B cell (primary cell): ENCODE measurements around the gene AP1S3.

Experiments
- EZH2 ChIP-seq: IDR thresholded peaks from 2 replicates; pipeline ENCODE4 v1.6.1; 2012; ENCODE audit warnings: borderline replicate concordance, low read depth, mild to moderate bottlenecking, moderate library complexity, low read length; ENCODE audit not compliant: insufficient read depth, poor library complexity, severe bottlenecking
- TF ChIP-seq, protein P1 (sequence below): fragments of 200-600 bp; IDR thresholded peaks from one replicate; pipeline ENCODE4 v1.8.0; 2022; ENCODE audit warnings: antibody characterized with exemption, mild to moderate bottlenecking

DNA sequence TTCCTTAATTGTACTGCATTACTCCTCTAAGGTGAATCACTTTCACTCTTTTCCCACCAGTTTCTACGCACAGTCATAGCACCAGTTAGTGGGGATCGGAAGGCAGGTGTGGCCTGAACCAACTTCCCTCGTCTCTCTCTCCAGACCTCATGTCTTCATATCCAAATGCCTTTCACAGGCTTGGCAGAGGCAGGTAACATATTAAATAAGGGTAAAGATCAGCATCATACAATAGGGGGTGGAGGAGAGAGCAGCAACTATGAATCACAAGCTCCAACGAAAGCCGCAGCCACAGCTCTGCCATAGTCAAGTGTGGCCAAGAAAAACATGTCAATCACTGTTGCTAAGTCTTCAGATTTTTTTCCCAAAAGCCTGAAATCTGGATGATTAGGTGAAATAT is 40.3 kb downstream of the AP1S3 start:
- TF ChIP-seq, protein P1, sequence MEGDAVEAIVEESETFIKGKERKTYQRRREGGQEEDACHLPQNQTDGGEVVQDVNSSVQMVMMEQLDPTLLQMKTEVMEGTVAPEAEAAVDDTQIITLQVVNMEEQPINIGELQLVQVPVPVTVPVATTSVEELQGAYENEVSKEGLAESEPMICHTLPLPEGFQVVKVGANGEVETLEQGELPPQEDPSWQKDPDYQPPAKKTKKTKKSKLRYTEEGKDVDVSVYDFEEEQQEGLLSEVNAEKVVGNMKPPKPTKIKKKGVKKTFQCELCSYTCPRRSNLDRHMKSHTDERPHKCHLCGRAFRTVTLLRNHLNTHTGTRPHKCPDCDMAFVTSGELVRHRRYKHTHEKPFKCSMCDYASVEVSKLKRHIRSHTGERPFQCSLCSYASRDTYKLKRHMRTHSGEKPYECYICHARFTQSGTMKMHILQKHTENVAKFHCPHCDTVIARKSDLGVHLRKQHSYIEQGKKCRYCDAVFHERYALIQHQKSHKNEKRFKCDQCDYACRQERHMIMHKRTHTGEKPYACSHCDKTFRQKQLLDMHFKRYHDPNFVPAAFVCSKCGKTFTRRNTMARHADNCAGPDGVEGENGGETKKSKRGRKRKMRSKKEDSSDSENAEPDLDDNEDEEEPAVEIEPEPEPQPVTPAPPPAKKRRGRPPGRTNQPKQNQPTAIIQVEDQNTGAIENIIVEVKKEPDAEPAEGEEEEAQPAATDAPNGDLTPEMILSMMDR = no peak
- no peak for TF ChIP-seq EZH2
